ENCODE measurements around the gene PRR3.

Gene PRR3

GRCh38 chr6:30601436-30601814, 44.3 kb downstream of the PRR3 start:
- peak; percentile 93 for DNase-seq (ENCODE audit: low read depth, low spot score)
- peak overlapping the region; percentile 28 for H3K4me3 ChIP-seq (ENCODE audit: low read length)

GRCh38 chr6:30601815-30602641, 44.9 kb downstream of the PRR3 start:
- DNase-seq (ENCODE audit: low read depth, low spot score): no peak
- H3K4me3 ChIP-seq (ENCODE audit: low read length): peak overlapping the region; percentile 28

GRCh38 chr6:30603961-30604360, 46.9 kb downstream of the PRR3 start:
- no peak for DNase-seq (ENCODE audit: low read depth, low spot score)
- no peak overlapping the region for H3K4me3 ChIP-seq (ENCODE audit: low read length)

- DNase-seq (ENCODE audit: low read depth, low spot score): no peak
- no peak overlapping the region for H3K4me3 ChIP-seq (ENCODE audit: low read length)
Observed at GRCh38 chr6:30610065-30610464, 53.0 kb downstream of the PRR3 start.

GRCh38 chr6:30611150-30611855, 54.2 kb downstream of the PRR3 start:
- DNase-seq (ENCODE audit: low read depth, low spot score): no peak
- H3K4me3 ChIP-seq (ENCODE audit: low read length): no peak overlapping the region

DNA sequence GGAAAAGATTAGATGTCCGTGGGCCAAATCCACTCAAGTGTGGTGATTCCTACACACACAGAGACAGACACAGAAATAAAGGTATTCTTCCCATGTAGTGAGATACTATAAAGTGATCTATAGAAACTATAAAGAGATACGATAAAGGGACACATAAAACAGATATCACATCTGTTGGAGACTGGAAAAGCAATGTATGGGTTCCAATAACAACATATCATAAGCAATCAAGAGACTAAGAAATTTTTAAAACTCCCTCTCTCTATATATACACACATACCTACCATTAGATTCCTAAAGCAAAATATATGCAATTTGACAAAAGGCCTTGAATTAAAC, 54.7 kb downstream of the PRR3 start:
- H3K4me3 ChIP-seq (ENCODE audit: low read length): no peak overlapping the region
- no peak for DNase-seq (ENCODE audit: low read depth, low spot score)

- no peak overlapping the region for H3K4me3 ChIP-seq (ENCODE audit: low read length)
- DNase-seq (ENCODE audit: low read depth, low spot score): no peak
Observed at GRCh38 chr6:30612213-30612612, 55.1 kb downstream of the PRR3 start.

- no peak for DNase-seq (ENCODE audit: low read depth, low spot score)
- no peak overlapping the region for H3K4me3 ChIP-seq (ENCODE audit: low read length)
Observed at GRCh38 chr6:30612687-30613248, 55.7 kb downstream of the PRR3 start.

All from Jurkat, Clone E6-1 (cell line).